OCI-LY3 (cell line): Measurements from ENCODE around the gene SLC14A1.

Experiments used
- CTCF ChIP-seq: fragments of 200-600, 300-600 bp; sonication (generic); IDR thresholded peaks from 2 replicates; pipeline ENCODE4 v1.5.1; 2014; ENCODE audit warnings: antibody characterized with exemption, low read length, low read depth
- EZH2phosphoT487 ChIP-seq: fragments of 200-600 bp; shearing (Covaris generic); IDR thresholded peaks from 2 replicates; pipeline ENCODE4 v1.6.1; 2018; ENCODE audit warnings: antibody characterized with exemption, mixed run types, low read depth

GRCh38 chr18:45731716-45732115 is 7.7 kb downstream of the SLC14A1 start:
- TF ChIP-seq CTCF (no peak), EZH2phosphoT487 (no peak)
